Activated CD8-positive, alpha-beta T cell treated with anti-CD3 and anti-CD28 coated beads for 36 hours (primary cell): Measurements from ENCODE around the gene FASLG. TPM values are rescaled to one million over a fixed set of nuclear protein-coding genes. Genes with fewer than 3 reads are reported as not detected.

Source experiments
- ATAC-seq: fragments of 200-7000 bp; cut with Tn5 transposase; one replicate; pipeline ENCODE4 v1.10.0; 2021; ENCODE audit warnings: mild to moderate bottlenecking, moderate library complexity
- CTCF ChIA-PET: fragments of 350-600 bp; sonication (Branson Sonifier 250); formaldehyde crosslinking; loops from one replicate; lab custom pipeline; 2021; ENCODE audit warnings: antibody characterized with exemption; lab: Charles Lee
- POLR2A ChIA-PET: fragments of 350-600 bp; sonication (Branson Sonifier 250); formaldehyde crosslinking; loops from one replicate; lab custom pipeline; 2021; ENCODE audit warnings: antibody characterized with exemption; lab: Charles Lee
- DNase-seq: peaks from one replicate; pipeline ENCODE4 v3.0.0-alpha.2; 2020
- H3K27ac Mint-ChIP-seq: one replicate; pipeline ENCODE4 v1.8.0; 2021; ENCODE audit warnings: mild to moderate bottlenecking, mixed read lengths
- H3K27me3 Mint-ChIP-seq: one replicate; pipeline ENCODE4 v1.8.0; 2021; ENCODE audit warnings: mixed read lengths
- H3K36me3 Mint-ChIP-seq: one replicate; pipeline ENCODE4 v1.8.0; 2021; ENCODE audit warnings: low read depth, mixed read lengths
- H3K4me1 Mint-ChIP-seq: one replicate; pipeline ENCODE4 v1.8.0; 2021; ENCODE audit warnings: low read depth, mixed read lengths
- H3K4me3 Mint-ChIP-seq: one replicate; pipeline ENCODE4 v1.8.0; 2021; ENCODE audit warnings: mild to moderate bottlenecking, moderate library complexity, mixed read lengths
- H3K9me3 Mint-ChIP-seq: one replicate; pipeline ENCODE4 v1.8.0; 2021; ENCODE audit warnings: mixed read lengths
- intact Hi-C: fragments of 100-400 bp; cut with micrococcal nuclease; formaldehyde crosslinking; loops from one replicate; pipeline ENCODE4 v1.10.0; 2022
- total RNA-seq, 2 experiments: library from RNA; stranded (reverse); gene quantifications; one replicate each; pipeline ENCODE4 v1.2.3, GENCODE V29; 2021
- TF ChIP-seq, protein P1 (sequence below): fragments of 200-600 bp; IDR thresholded peaks from one replicate; pipeline ENCODE4 v1.8.0; 2022; ENCODE audit warnings: antibody characterized with exemption, mild to moderate bottlenecking

The FASLG gene
- total RNA-seq, 2 experiments from 2014 or later, result 7.0 to 8.4 TPM

DNA sequence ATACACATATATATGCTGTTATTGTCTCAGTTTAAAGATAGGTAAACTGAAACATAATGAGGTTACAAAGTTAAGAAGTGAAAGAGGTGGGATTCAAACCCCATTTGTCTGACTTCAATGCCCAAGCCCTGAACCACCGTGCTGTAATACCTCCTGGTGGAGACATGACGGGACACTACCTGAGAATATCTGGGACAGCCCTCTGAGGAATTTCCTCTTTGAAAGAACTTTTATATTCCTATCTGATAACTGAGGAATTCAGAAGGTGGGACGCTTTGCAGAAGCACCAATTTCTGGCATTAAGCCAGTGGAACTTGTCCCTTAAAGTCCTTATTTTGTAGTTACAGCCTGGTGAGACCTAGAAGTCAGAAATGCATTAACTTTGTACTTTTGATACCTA is 32.1 kb upstream of the FASLG start:
- ATAC-seq (no peak), DNase-seq (no peak)
- no peaks in the 10 kb centered on the region for H3K36me3 Mint-ChIP-seq
- ChIA-PET POLR2A (interaction anchor here (1.8 kb wide), 1 partner anchor 10 kb away, joined by 4 read pairs; no protein-coding TSS in a partner anchor), CTCF (interaction anchor here (1.0 kb wide), 1 partner anchor 92 kb away, joined by 3 read pairs; no protein-coding TSS in a partner anchor)
- H3K9me3 Mint-ChIP-seq, result no peaks in the 10 kb centered on the region
- H3K27me3 Mint-ChIP-seq, result peaks cover 5% of the 10 kb centered on the region
- no peak overlapping the region for H3K27ac Mint-ChIP-seq
- H3K4me1 Mint-ChIP-seq, result peaks cover 40% of the 10 kb centered on the region
- H3K4me3 Mint-ChIP-seq, result no peak overlapping the region
- TF ChIP-seq, protein P1, sequence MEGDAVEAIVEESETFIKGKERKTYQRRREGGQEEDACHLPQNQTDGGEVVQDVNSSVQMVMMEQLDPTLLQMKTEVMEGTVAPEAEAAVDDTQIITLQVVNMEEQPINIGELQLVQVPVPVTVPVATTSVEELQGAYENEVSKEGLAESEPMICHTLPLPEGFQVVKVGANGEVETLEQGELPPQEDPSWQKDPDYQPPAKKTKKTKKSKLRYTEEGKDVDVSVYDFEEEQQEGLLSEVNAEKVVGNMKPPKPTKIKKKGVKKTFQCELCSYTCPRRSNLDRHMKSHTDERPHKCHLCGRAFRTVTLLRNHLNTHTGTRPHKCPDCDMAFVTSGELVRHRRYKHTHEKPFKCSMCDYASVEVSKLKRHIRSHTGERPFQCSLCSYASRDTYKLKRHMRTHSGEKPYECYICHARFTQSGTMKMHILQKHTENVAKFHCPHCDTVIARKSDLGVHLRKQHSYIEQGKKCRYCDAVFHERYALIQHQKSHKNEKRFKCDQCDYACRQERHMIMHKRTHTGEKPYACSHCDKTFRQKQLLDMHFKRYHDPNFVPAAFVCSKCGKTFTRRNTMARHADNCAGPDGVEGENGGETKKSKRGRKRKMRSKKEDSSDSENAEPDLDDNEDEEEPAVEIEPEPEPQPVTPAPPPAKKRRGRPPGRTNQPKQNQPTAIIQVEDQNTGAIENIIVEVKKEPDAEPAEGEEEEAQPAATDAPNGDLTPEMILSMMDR, result no peak
- intact Hi-C loops, result loop anchor here (5.0 kb wide), 1 partner anchor 35 kb away; no protein-coding TSS in a partner anchor

GRCh38 chr1:172627702-172628101 is 31.2 kb upstream of the FASLG start:
- Mint-ChIP-seq H3K4me1 (peaks cover 45% of the 10 kb centered on the region), H3K4me3 (no peak overlapping the region), H3K36me3 (no peaks in the 10 kb centered on the region), H3K27me3 (peaks cover 8% of the 10 kb centered on the region), H3K9me3 (no peaks in the 10 kb centered on the region), H3K27ac (peak overlapping the region; percentile 21)
- intact Hi-C loops, result loop anchor here (5.0 kb wide), 1 partner anchor 35 kb away; no protein-coding TSS in a partner anchor
- POLR2A ChIA-PET, result interaction anchor here (0.6 to 1.8 kb wide), 3 partner anchors 9 to 17 kb away, joined by 3 to 5 read pairs (median 4); no protein-coding TSS in a partner anchor
- TF ChIP-seq, protein P1, result no peak
- DNase-seq (peak; percentile 28), ATAC-seq (peak; percentile 82)
- CTCF ChIA-PET, result interaction anchor here (0.9 to 1.6 kb wide), 3 partner anchors 14 to 91 kb away, joined by 3 to 5 read pairs (median 3); no protein-coding TSS in a partner anchor

DNA sequence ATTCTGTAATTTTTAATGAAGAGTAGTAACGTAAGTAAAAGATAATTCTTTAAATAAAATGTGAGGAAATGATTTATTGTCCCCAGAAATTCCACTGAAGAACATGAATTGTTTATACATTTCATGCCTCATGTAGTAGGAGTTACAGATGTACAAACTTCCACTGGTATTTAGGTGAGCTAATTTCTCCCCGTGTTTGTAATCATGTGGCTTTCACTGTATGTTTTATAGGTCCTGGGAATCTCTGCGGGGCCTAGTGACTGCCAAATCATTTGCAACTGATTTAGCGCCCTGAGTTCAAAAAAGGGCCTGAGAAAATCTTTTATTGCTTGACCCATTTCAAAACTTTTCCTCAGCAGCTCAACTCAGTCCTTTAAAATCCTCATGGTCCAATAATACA is 30.5 kb upstream of the FASLG start:
- H3K27ac Mint-ChIP-seq, result no peak overlapping the region
- CTCF ChIA-PET, result interaction anchor here (0.5 to 2.9 kb wide), 6 partner anchors 9 to 576 kb away, joined by 3 to 15 read pairs (median 4); no protein-coding TSS in a partner anchor
- DNase-seq (no peak), ATAC-seq (no peak)
- no peaks in the 10 kb centered on the region for H3K9me3 Mint-ChIP-seq
- H3K27me3 Mint-ChIP-seq, result peaks cover 8% of the 10 kb centered on the region
- H3K4me3 Mint-ChIP-seq, result no peak overlapping the region
- no peaks in the 10 kb centered on the region for H3K36me3 Mint-ChIP-seq
- TF ChIP-seq, protein P1, result no peak
- H3K4me1 Mint-ChIP-seq, result peaks cover 47% of the 10 kb centered on the region
- POLR2A ChIA-PET, result interaction anchor here (0.6 to 1.8 kb wide), 3 partner anchors 8 to 17 kb away, joined by 3 to 5 read pairs (median 4); no protein-coding TSS in a partner anchor
- intact Hi-C loops, result loop anchor here (5.0 kb wide), 1 partner anchor 34 kb away; no protein-coding TSS in a partner anchor

DNA sequence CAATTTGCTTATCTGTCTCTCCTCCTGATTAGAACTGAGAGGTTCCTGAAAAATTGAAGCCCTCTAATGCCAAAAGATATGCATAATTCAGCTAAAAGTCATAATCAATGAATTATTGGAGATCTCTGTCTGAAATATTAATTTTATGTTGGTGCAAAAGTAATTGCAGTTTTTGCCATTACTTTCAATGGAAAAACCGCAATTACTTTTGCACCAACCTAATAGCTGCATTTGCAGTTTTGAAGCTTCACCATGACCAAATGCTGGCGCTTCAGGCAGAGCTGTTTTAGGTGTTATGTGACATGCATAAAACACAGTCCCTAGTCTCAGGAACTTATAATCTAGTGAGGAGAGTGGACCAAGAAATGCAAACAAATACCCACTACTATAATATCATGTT is 29.7 kb upstream of the FASLG start:
- Mint-ChIP-seq H3K9me3 (no peaks in the 10 kb centered on the region), H3K27ac (no peak overlapping the region), H3K27me3 (peaks cover 5% of the 10 kb centered on the region), H3K4me1 (peaks cover 47% of the 10 kb centered on the region), H3K4me3 (no peak overlapping the region), H3K36me3 (no peaks in the 10 kb centered on the region)
- POLR2A ChIA-PET, result interaction anchor here (0.8 to 1.4 kb wide), 2 partner anchors 11 to 96 kb away, joined by 3 to 5 read pairs; no protein-coding TSS in a partner anchor
- TF ChIP-seq, protein P1, result no peak
- intact Hi-C loops, result loop anchor here (5.0 kb wide), 1 partner anchor 33 kb away; no protein-coding TSS in a partner anchor
- no peak for ATAC-seq
- no peak for DNase-seq
- CTCF ChIA-PET, result interaction anchor here (1.1 to 2.9 kb wide), 6 partner anchors 9 to 95 kb away, joined by 3 to 15 read pairs (median 4); no protein-coding TSS in a partner anchor

- CTCF ChIA-PET, result interaction anchor here (1.4 to 2.9 kb wide), 4 partner anchors 20 to 95 kb away, joined by 4 to 15 read pairs (median 6); partner anchors contain the start of gene FASLG
- intact Hi-C loops, result loop anchor here (5.0 kb wide), 1 partner anchor 33 kb away; no protein-coding TSS in a partner anchor
- no peaks in the 10 kb centered on the region for H3K9me3 Mint-ChIP-seq
- no peaks in the 10 kb centered on the region for H3K36me3 Mint-ChIP-seq
- DNase-seq (no peak), ATAC-seq (peak; percentile 38)
- TF ChIP-seq, protein P1, result no peak
- POLR2A ChIA-PET, result interaction anchor here (0.6 to 0.8 kb wide), 2 partner anchors 31 to 96 kb away, joined by 3 read pairs; no protein-coding TSS in a partner anchor
- peaks cover 47% of the 10 kb centered on the region for H3K4me1 Mint-ChIP-seq
- H3K27me3 Mint-ChIP-seq, result peaks cover 5% of the 10 kb centered on the region
- H3K27ac Mint-ChIP-seq, result no peak overlapping the region
- H3K4me3 Mint-ChIP-seq, result no peak overlapping the region
These were observed 29.3 kb upstream of the FASLG start for GRCh38 chr1:172629638-172630037.
